HCT116 (cell line): Measurements from ENCODE around the gene LGR6. TPM values are rescaled to one million over a fixed set of nuclear protein-coding genes. Genes with fewer than 3 reads are reported as not detected.

Experiments
- ATAC-seq: fragments of 200-7000 bp; cut with Tn5 transposase; 2 replicates; pipeline ENCODE4 v1.9.1; 2020; ENCODE audit warnings: mild to moderate bottlenecking, moderate library complexity
- BruUV-seq: library from RNA; stranded (reverse); fragments of 400-500 nt; replicated peaks from 2 replicates; lab custom pipeline; 2021; lab: Mats Ljungman, UMichigan
- CTCF ChIA-PET: fragments of 300-600 bp; sonication (Branson Sonifier 250); formaldehyde crosslinking; loops from one replicate; lab custom pipeline; 2021; ENCODE audit warnings: antibody characterized with exemption; lab: Charles Lee
- POLR2A ChIA-PET: fragments of 300-600, 350-600 bp; sonication (Branson Sonifier 250); formaldehyde crosslinking; loops from one replicate; lab custom pipeline; 2021; ENCODE audit warnings: antibody characterized with exemption; lab: Charles Lee
- RAD21 ChIA-PET, 2 experiments: fragments of 300-600 bp; sonication (Branson Sonifier 250); formaldehyde crosslinking; loops; one replicate each; lab custom pipeline; 2023; ENCODE audit warnings: low total read pairs in 2 of 2; ENCODE audit not compliant: uncharacterized antibody in 2 of 2, unreplicated experiment in 2 of 2, low non-redundant PET in 1 of 2; lab: Charles Lee
- DNase-seq: peaks from one replicate; pipeline ENCODE4 v3.0.0-alpha.2; 2010; ENCODE audit warnings: low read depth, low spot score
- H2AFZ ChIP-seq: fragments of 200-600 bp; shearing (Covaris generic), sonication (generic); 2 replicates; pipeline ENCODE4 v1.6.1; 2017; ENCODE audit warnings: low read depth, mixed run types, mixed read lengths, antibody characterized with exemption, low read length; ENCODE audit not compliant: poor library complexity, severe bottlenecking
- H3K27ac ChIP-seq: 2 replicates; pipeline ENCODE4 v1.5.1; 2012; ENCODE audit warnings: low read depth, low read length
- H3K27me3 ChIP-seq: fragments of 200-600 bp; sonication (generic); 2 replicates; pipeline ENCODE4 v1.6.1; 2016; ENCODE audit warnings: mixed run types, low read length, mixed read lengths; ENCODE audit not compliant: insufficient read depth
- H3K36me3 ChIP-seq, 2 experiments: fragments of 200-500 bp in 1 of 2; fragments of 200-600 bp in 1 of 2; sonication (Bioruptor generic) in 1 of 2; sonication (generic) in 1 of 2; 2 replicates each; pipeline versions ENCODE4 v1.5.1 to v1.6.1; 2014 to 2016; ENCODE audit warnings: low read length in 2 of 2, inconsistent platforms in 1 of 2, mixed read lengths in 1 of 2, mixed run types in 1 of 2; ENCODE audit not compliant: insufficient read depth in 2 of 2, control insufficient read depth in 1 of 2
- H3K4me1 ChIP-seq, 2 experiments: fragments of 200-600 bp in 1 of 2; sonication (generic) in 1 of 2; 2 replicates each; pipeline versions ENCODE4 v1.5.1 to v1.6.1; 2012 to 2017; ENCODE audit warnings: low read length in 2 of 2, inconsistent platforms in 1 of 2, mild to moderate bottlenecking in 1 of 2, mixed read lengths in 1 of 2, mixed run types in 1 of 2, moderate library complexity in 1 of 2; ENCODE audit not compliant: insufficient read depth in 2 of 2, control insufficient read depth in 1 of 2
- H3K4me2 ChIP-seq: fragments of 200-600 bp; sonication (generic); 2 replicates; pipeline ENCODE4 v1.6.1; 2017; ENCODE audit warnings: mixed run types, low read length, mixed read lengths
- H3K4me3 ChIP-seq, 2 experiments: fragments of 200-600 bp in 1 of 2; sonication (generic) in 1 of 2; replicated peaks in 1 of 2; 2 replicates each; pipeline ENCODE4 v1.5.1; 2011 to 2016; ENCODE audit warnings: low read length in 2 of 2, control low read depth in 1 of 2, low read depth in 1 of 2, mild to moderate bottlenecking in 1 of 2, mixed read lengths in 1 of 2, mixed run types in 1 of 2
- H3K79me2 ChIP-seq: fragments of 200-600 bp; sonication (generic); 2 replicates; pipeline ENCODE4 v1.6.1; 2017; ENCODE audit warnings: mild to moderate bottlenecking, mixed run types, low read length, moderate library complexity, mixed read lengths; ENCODE audit not compliant: insufficient read depth
- H3K9ac ChIP-seq: fragments of 200-600 bp; sonication (generic); 2 replicates; pipeline ENCODE4 v1.6.1; 2016; ENCODE audit warnings: low read length, mixed read lengths
- H3K9me2 ChIP-seq: fragments of 200-600 bp; sonication (generic), shearing (Covaris generic); 2 replicates; pipeline ENCODE4 v1.6.1; 2017; ENCODE audit warnings: mixed run types, mild to moderate bottlenecking, moderate library complexity; ENCODE audit not compliant: insufficient read depth
- H3K9me3 ChIP-seq, 2 experiments: fragments of 200-500 bp in 1 of 2; fragments of 200-600 bp in 1 of 2; sonication (Bioruptor generic) in 1 of 2; sonication (generic) in 1 of 2; 2 replicates each; pipeline ENCODE4 v1.6.1; 2014 to 2017; ENCODE audit warnings: low read length in 2 of 2, mixed read lengths in 2 of 2, inconsistent platforms in 1 of 2, low read depth in 1 of 2, mild to moderate bottlenecking in 1 of 2, mixed run types in 1 of 2, moderate library complexity in 1 of 2; ENCODE audit not compliant: control insufficient read depth in 1 of 2, insufficient read depth in 1 of 2
- H4K20me1 ChIP-seq: fragments of 200-600 bp; sonication (generic), shearing (Covaris generic); 2 replicates; pipeline ENCODE4 v1.6.1; 2017; ENCODE audit warnings: mixed run types, mild to moderate bottlenecking, moderate library complexity; ENCODE audit not compliant: insufficient read depth
- ATF3 ChIP-seq: IDR thresholded peaks from 2 replicates; pipeline ENCODE4 v1.6.1; 2012
- CBX3 ChIP-seq: IDR thresholded peaks from 2 replicates; pipeline ENCODE4 v1.6.1; 2012; ENCODE audit warnings: low read depth
- CEBPB ChIP-seq: IDR thresholded peaks from 2 replicates; pipeline ENCODE4 v1.6.1; 2012; ENCODE audit warnings: low read depth
- CTCF ChIP-seq, 3 experiments: fragments of 200-600 bp in 1 of 3; sonication (generic) in 1 of 3; IDR thresholded peaks in 2 of 3; conservative IDR thresholded peaks in 1 of 3; 2 replicates each; pipeline ENCODE4 v1.5.1; 2012 to 2017; ENCODE audit warnings: low read depth in 2 of 3, low read length in 2 of 3, antibody characterized with exemption in 1 of 3, borderline replicate concordance in 1 of 3, control low read depth in 1 of 3, mild to moderate bottlenecking in 1 of 3, mixed read lengths in 1 of 3, mixed run types in 1 of 3, moderate library complexity in 1 of 3; ENCODE audit not compliant: insufficient read depth in 1 of 3
- ELF1 ChIP-seq: IDR thresholded peaks from 2 replicates; pipeline ENCODE4 v1.6.1; 2012; ENCODE audit warnings: low read depth, borderline replicate concordance
- EZH2phosphoT487 ChIP-seq: fragments of 200-600 bp; IDR thresholded peaks from 2 replicates; pipeline ENCODE4 v1.6.1; 2018; ENCODE audit warnings: antibody characterized with exemption, borderline replicate concordance
- JUND ChIP-seq: IDR thresholded peaks from 2 replicates; pipeline ENCODE4 v1.6.1; 2012
- MAX ChIP-seq: IDR thresholded peaks from 2 replicates; pipeline ENCODE4 v1.6.1; 2012
- REST ChIP-seq: IDR thresholded peaks from 2 replicates; pipeline ENCODE4 v1.6.1; 2012; ENCODE audit warnings: low read depth
- SP1 ChIP-seq: IDR thresholded peaks from 2 replicates; pipeline ENCODE4 v1.6.1; 2012; ENCODE audit warnings: low read depth
- YY1 ChIP-seq: IDR thresholded peaks from 2 replicates; pipeline ENCODE4 v1.6.1; 2011; ENCODE audit warnings: low read length, low read depth, moderate library complexity, mild to moderate bottlenecking; ENCODE audit not compliant: insufficient replicate concordance; ENCODE audit errors: extremely low read depth
- ZNF274 ChIP-seq: fragments of 200-500 bp; sonication (Bioruptor generic); IDR thresholded peaks from 2 replicates; pipeline ENCODE4 v1.6.1; 2014; ENCODE audit warnings: mild to moderate bottlenecking, low read depth, low read length, inconsistent platforms
- intact Hi-C: fragments of 100-400 bp; cut with micrococcal nuclease; formaldehyde crosslinking; loops from 2 replicates; pipeline ENCODE4 v1.10.0; 2022
- total RNA-seq: library from RNA; stranded (reverse); gene quantifications from one replicate; pipeline ENCODE4 v1.2.1, GENCODE V29; 2021; ENCODE audit not compliant: unreplicated experiment

Gene LGR6
- total RNA-seq, 1 experiment from 2014 or later, result 0.20 TPM

- BruUV-seq, result no TSS peak
- Histone ChIP-seq H3K9me3 (no peaks in the 10 kb centered on the region), H3K4me2 (no peak overlapping the region), H3K27me3 (no peaks in the 10 kb centered on the region; the same call in 1 of the 2 replicates), H3K79me2 (no peaks in the 10 kb centered on the region), H3K36me3 (no peaks in the 10 kb centered on the region), H2AFZ (no peak overlapping the region), H3K9ac (no peak overlapping the region), H3K9me2 (no peaks in the 10 kb centered on the region), H3K4me1 (peaks cover 25 to 26% of the 10 kb centered on the region in 2 experiments), H4K20me1 (no peaks in the 10 kb centered on the region), H3K27ac (no peak overlapping the region), H3K4me3 (no peak overlapping the region)
- ChIA-PET CTCF (interaction anchor here (1.0 to 2.7 kb wide), 2 partner anchors 12 to 36 kb away, joined by 4 to 24 read pairs; no protein-coding TSS in a partner anchor), RAD21 (interaction anchor here in 1 of 2 experiments (0.6 kb wide), 1 partner anchor 55 kb away, joined by 3 read pairs; no protein-coding TSS in a partner anchor), POLR2A (no interaction called here)
- intact Hi-C loops, result no loop called here
- ATAC-seq (no peak), DNase-seq (no peak)
- TF ChIP-seq REST, result no peak
- TF ChIP-seq EZH2phosphoT487, result no peak
- no peak for TF ChIP-seq MAX
- no peak for TF ChIP-seq CBX3
Observed at GRCh38 chr1:202201266-202201665, 7.7 kb downstream of the LGR6 start.

- H3K4me3 ChIP-seq, result no peak overlapping the region
- H3K79me2 ChIP-seq, result no peaks in the 10 kb centered on the region
- H4K20me1 ChIP-seq, result no peaks in the 10 kb centered on the region
- POLR2A ChIA-PET, result no interaction called here
- DNase-seq (no peak), ATAC-seq (no peak)
- no peak overlapping the region for H2AFZ ChIP-seq
- RAD21 ChIA-PET, result no interaction called here
- no TSS peak for BruUV-seq
- H3K27me3 ChIP-seq, result no peaks in the 10 kb centered on the region; the same call in 1 of the 2 replicates
- no peak overlapping the region for H3K4me2 ChIP-seq
- H3K9ac ChIP-seq, result no peak overlapping the region
- intact Hi-C loops, result no loop called here
- H3K36me3 ChIP-seq, result no peaks in the 10 kb centered on the region
- CTCF ChIA-PET, result no interaction called here
- H3K4me1 ChIP-seq, result peaks cover 25 to 26% of the 10 kb centered on the region in 2 experiments
- H3K9me2 ChIP-seq, result no peaks in the 10 kb centered on the region
- H3K9me3 ChIP-seq, result no peaks in the 10 kb centered on the region
- no peak overlapping the region for H3K27ac ChIP-seq
- TF ChIP-seq CBX3 (no peak), SP1 (no peak), ZNF274 (no peak), CEBPB (no peak), JUND (no peak), MAX (no peak), ATF3 (no peak), YY1 (no peak), ELF1 (no peak), CTCF (IDR thresholded peaks at IDR 0.05 in 2 of 3, conservative IDR thresholded peaks at IDR 0.05 in 1 of 3; ENCODE audit: borderline replicate concordance in 1 of 3, insufficient read depth in 1 of 3, low read depth in 2 of 3, low read length in 2 of 3) (no peak)
Observed at GRCh38 chr1:202201971-202202370, 8.4 kb downstream of the LGR6 start.
